PC-3 (cell line): ENCODE measurements around the gene OLIG2.

ENCODE experiments used
- CTCF ChIP-seq: fragments of 300-600 bp; sonication (generic); conservative IDR thresholded peaks from 2 replicates; pipeline ENCODE4 v1.5.1; 2017; ENCODE audit warnings: antibody characterized with exemption, low read depth, mild to moderate bottlenecking, low read length
- EZH2 ChIP-seq: fragments of 300-600 bp; sonication (generic); IDR thresholded peaks from one replicate; pipeline ENCODE4 v1.6.1; 2017; ENCODE audit warnings: antibody characterized with exemption, mild to moderate bottlenecking, low read length; ENCODE audit not compliant: unreplicated experiment

- TF ChIP-seq EZH2: no peak
- no peak for TF ChIP-seq CTCF
These were observed 37.7 kb downstream of the OLIG2 start for GRCh38 chr21:33063375-33063883.
